GM18870 (cell line): Measurements from ENCODE around the gene MGP.

ENCODE experiments used
- ATAC-seq: cut with Tn5 transposase; IDR thresholded peaks from one replicate; pipeline ENCODE4 v1.9.1; 2021; ENCODE audit warnings: moderate library complexity; ENCODE audit not compliant: unreplicated experiment

MGP gene

DNA sequence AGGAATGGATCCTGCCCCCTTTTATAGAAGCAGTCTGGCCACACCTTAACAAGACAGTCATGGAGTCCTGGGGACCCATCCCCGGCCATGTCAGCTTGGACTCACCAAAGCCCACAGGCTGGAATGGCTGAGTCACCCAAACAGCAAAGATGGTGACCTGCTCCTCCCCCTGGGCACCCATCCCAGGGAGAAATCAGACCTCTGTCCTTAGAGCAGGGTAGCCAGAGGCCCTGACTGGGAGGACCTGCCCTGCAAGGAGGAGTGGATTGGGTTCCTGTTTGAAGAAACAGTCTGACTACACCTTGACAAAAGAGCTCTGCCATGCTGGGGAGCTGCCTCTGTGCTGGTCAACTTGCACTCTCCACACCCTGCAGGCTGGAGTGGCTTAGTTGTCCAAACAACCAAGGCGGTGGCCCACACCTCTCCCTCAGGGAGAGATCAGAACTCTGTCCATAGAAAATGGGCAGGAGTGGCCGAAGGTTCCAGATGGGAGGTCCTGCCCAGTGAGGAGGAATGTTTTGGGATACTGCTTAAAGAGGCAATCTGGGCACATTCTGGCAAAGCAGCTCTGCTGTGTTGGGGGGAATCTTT is 16.6 kb downstream of the MGP start:
- no peak for ATAC-seq

DNA sequence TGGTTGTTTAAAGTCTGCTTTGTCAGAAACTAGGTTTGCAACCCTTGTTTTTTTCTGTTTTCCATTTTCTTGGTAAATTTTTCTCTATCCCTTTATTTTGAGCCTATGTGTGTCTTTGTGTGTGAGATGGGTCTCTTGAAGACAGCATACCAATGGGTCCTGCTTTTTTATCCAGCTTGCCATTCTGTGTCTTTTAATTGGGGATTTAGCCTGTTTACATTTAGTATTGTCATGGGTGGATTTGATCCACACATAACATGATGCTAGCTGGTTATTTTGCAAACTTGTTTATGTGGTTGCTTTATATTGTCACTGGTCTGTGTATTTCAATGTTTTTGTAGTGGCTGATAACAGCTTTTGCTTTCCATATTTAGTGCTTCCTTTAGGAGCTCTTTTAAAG is 25.2 kb downstream of the MGP start:
- no peak for ATAC-seq

- ATAC-seq = no peak
Observed at GRCh38 chr12:14858513-14858912, 27.1 kb downstream of the MGP start.

DNA sequence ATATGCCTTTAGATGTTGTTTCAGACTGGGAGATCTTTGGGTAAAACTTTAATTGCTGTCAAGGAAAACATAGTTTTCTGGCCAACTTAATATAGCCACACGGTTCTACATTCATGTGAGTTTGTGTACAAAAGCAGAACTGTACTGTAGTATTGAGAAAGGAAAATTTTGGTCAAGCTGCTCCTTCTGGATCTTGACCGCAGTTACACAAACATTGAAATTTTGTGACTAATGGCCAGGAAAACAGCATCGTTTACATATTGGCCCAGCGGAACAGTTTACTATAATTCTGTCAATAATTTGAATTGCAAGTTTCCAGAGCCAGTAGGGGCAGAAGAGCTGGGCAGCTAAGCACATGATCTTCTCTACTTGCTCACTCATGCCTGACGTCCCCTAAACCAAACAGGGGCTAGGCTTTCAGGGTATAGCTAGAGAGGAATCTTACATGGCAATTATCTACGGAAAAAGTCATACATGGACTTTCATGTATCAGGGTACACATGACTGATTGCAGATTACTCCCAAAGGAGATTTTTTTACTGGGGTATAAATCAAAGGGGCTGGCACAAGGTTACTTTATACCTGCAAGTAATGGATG is 31.0 kb downstream of the MGP start:
- no peak for ATAC-seq

DNA sequence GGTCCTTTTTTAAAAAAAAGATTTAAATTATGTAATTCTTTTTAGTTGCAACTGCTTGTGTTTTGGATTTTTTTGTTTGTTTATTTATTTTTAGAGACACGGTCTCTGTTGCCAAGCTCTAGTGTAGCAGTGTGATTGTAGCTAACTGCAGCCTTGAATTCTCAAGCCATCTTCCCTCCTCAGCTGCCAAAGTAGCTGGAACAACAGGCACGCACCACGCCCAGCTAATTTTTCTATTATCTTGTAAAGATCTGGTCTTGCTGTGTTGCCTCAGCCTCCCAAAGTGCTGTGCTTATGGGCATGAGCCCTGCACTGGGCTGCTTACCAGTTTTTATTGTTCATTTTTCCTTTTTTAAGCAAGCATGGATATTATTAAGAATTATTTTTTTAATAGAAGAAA is 31.7 kb downstream of the MGP start:
- no peak for ATAC-seq

DNA sequence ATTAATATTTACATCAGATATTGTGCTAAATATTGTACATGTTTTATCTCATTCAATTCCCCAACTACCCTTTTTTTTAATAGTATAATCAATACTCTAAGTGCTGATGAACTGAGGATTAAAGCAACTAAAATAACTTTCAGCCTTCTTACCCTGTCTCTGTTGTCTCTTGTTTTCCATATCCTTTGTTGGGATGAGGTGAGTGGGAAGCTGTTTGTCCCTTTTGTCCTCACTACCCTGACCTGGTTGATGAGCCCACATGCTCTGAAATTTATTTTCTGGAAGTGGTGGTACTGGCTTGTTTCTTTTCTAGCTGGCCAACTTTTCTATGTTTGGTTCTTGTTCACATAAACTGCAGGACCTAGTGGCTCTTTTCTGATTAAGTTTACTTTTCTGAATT is 32.8 kb downstream of the MGP start:
- no peak for ATAC-seq

- ATAC-seq = peak; percentile 71
Observed at GRCh38 chr12:14850929-14851663, 34.6 kb downstream of the MGP start.

DNA sequence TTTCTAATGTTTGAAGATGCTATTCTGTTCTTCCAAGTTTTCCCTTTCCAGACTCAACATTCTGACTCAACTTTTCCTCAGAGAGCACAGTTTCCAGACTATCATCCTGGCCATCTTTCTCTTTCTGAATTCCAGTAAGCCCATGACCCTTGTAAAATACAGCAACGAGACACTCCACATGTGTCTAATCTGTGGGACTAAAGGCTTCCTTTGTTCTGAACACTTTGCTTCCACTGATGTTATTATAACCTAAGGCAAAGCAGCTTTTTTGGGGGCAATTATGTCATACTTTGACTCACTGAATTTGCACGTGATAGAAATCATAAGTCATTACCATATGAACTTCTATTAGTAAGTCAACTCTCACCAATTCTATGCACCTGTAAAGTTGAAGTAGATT is 36.0 kb downstream of the MGP start:
- no peak for ATAC-seq

DNA sequence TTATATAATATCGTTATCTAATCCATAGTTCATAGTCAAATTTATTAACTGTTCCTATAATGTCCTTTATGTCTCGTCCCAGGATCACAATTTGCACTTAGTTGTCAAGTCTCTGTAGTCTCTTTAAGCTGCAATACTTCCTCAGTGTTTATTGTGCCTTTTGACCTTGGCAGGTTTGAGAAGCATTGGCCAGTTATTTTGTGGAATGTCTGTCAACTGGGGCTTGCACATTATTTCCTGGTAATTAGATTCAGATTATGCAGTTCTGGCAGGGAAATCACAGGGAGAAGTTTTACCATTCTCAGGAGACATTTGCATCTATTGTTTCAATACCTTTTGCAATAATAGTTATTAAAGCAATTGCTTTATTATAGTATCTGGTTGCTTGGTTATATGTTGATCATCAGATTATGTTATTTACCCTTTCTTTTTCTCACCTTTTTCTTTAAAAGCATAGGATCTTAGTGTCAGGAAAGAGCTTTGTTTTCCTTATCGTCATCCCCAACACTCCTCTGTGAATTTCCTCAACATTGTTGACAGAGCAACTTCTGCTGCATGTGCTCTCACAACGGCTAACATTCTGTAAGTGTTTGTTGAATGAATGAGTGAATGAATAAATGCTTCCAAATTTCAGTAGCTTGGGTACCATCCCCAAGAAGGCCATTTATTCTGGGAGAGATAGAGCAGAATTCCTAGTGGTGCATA is 38.6 kb downstream of the MGP start:
- no peak for ATAC-seq

GRCh38 chr12:14846042-14846587 is 39.5 kb downstream of the MGP start:
- no peak for ATAC-seq

- ATAC-seq = no peak
Observed at GRCh38 chr12:14845350-14845750, 40.3 kb downstream of the MGP start.

DNA sequence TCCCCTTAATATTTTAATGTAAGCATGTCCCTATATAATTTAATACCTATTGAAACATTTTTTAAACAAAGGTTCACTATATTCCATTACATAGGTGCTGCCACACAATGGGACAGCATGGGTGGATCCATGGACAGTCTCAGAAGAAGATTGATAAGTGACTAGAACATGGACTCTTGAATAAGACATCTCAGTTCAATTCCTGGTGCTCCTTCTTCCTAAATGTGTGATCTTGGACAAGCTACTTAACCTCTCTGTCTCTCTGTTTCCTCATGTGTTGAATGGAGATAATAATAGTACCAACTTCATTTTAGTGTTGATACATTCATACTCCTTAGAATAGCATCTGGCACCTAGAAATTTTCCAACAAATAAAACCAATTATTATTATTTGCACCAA is 41.3 kb downstream of the MGP start:
- no peak for ATAC-seq

- no peak for ATAC-seq
Observed at GRCh38 chr12:14843425-14843887, 42.2 kb downstream of the MGP start, which contains the start of gene ART4. TSS of gene ART4 (minus strand) at chr12:14843526. CDS start at chr12:14843113, 413 bp downstream.

GRCh38 chr12:14842315-14842714 is 43.3 kb downstream of the MGP start:
- ATAC-seq = no peak

- ATAC-seq = no peak
Observed at GRCh38 chr12:14841761-14842160, 43.9 kb downstream of the MGP start.

DNA sequence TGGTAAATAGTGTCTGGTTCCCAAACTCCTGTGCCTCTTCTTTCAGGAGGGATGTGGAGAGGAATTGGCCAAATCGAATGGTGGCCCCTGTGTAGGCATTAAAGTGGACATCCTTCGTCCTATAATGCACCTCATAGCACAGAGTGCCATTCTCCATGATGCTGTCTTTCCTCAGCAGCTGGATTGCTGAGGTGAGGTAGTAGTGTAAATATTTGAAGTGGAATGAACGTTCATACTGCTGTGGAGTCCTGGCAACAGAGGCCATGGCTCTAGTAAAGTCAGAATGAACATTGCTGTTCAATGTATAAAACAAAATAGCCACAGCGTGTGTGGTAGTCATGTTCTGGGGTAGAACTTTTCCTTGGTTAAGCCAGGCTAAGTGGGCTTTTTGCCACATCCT is 45.0 kb downstream of the MGP start:
- ATAC-seq = no peak

DNA sequence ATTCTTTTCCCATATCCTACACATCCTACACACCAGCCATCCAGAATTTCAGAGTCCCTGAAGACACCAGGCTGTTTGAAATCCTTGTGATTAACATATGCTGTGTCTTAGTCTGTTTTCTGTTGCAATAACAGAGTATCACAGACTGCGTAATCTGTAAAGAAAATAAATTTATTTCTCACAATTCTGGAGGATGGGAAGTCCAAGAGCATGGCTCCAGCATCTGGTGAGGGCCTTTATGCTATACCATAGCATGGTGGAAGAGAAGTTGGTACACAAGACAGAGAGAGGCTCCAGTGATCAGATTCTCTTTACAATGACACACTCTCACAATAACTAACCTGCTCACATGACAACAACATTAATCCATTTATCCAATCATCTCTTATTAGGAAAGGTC is 46.4 kb downstream of the MGP start:
- no peak for ATAC-seq

DNA sequence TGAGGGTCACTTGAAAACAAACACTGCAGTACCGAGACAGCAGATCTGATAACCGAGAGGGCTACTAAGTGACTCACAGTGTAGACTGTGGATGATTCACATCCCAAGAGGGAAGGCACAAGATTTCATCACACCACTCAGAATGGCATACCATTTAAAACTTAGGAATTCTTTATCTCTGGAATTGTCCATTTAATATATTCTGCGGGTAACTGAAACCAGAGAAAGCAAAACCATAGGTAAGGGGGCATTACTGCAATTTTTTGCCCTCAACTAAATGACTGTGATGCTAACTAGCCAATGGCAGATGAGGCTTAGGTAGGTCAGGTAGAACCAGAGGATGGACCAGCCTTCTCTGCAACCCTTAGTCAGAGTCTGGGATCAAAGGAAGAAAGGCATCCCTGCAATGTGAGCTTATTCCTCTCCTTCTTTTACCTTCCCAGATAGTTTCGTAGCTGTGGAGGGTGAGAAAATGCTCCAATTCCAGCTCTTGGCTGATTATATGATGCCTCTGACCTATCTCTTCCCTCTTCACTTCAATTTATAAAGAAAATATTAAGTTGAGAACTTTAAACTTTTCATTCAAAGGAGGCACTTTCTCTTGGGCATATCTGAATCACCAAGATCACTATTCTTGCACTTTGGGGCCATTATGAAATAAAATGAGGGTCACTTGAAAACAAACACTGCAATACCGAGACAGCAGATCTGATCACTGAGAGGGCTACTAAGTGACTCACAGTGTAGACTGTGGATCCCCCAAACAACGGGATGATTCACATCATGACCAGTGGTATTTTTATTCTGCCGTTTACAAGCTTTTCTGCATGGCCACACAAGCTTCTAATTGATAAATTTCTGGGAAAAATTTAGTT is 49.1 kb downstream of the MGP start:
- ATAC-seq = no peak

DNA sequence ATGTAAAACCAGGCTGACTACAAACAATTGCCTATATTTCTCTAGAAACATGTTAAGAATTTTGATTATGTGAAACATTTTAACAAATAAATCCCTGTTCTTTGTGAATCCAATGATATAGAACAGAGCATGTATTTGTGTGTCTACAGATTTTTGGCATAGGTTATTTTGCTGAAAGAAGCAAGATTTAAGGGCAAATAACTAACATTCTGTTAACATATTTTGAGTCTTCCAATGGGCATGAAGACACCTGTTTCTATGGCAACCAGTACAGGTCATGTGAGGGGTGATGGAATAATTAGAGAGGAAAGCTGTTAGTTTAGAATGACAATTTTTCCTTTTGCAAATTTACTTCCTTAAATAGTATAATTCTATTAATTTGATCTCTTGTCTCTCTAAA is 51.1 kb downstream of the MGP start:
- no peak for ATAC-seq

DNA sequence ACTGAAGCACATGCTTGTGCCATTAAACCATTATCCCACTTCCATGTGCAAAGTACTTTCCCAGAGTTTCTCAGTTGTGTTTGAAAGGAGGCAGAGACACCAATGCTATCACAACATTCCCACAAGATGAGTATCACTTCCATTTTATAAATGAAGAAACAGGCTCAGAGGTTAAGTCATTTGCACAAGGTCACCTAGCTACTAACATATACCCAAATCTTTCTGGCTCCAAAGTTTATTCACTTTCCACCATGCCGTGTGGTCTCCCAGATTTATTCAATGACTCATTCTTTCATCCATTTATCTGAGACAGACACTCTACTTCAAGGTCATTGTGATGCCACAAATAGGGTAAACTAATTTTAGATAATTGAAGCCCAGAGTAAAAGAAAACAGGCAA is 51.7 kb downstream of the MGP start:
- no peak for ATAC-seq
